GM23248 (cell line): ENCODE data around the gene COPB1.

ENCODE experiments used
- EZH2 ChIP-seq: fragments of 200-600 bp; sonication (generic); IDR thresholded peaks from 2 replicates; pipeline ENCODE4 v1.6.1; 2018; ENCODE audit warnings: antibody characterized with exemption, mild to moderate bottlenecking; ENCODE audit not compliant: insufficient read depth, poor library complexity, severe bottlenecking
- EZH2phosphoT487 ChIP-seq: fragments of 200-600 bp; sonication (generic); IDR thresholded peaks from 2 replicates; pipeline ENCODE4 v1.6.1; 2018; ENCODE audit warnings: antibody characterized with exemption, moderate library complexity, mild to moderate bottlenecking, low read depth; ENCODE audit not compliant: insufficient read depth

DNA sequence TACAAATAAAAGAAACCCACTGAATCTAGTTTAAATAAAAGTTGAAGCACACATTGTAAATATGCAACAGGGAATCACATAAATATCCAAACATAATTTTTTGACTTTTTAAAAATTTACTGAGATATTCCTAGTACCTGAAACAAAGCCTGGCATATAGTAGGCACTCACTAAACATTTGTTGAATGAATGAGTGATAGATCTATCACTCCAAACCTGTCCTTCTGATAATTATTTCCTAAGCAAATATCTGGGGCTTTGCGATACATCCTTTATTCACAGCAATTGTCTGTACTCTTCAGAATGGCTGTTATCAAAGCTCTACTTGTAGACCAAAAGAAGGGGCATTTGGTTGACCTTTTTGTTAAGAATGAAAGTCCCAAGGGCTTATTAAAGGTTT lies 23.2 kb upstream of the COPB1 start:
- no peak for TF ChIP-seq EZH2
- TF ChIP-seq EZH2phosphoT487: no peak
